Endothelial cell (in vitro differentiated cells): ENCODE data around the gene DMD. TPM values are rescaled to one million over a fixed set of nuclear protein-coding genes. Genes with fewer than 3 reads are reported as not detected.

ENCODE experiments used
- DNase-seq: peaks from one replicate; pipeline ENCODE4 v3.0.0; 2021; ENCODE audit warnings: low spot score
- H3K27ac Mint-ChIP-seq: one replicate; pipeline ENCODE4 v1.8.0; 2021; ENCODE audit warnings: mixed read lengths, inconsistent platforms; ENCODE audit not compliant: unreplicated experiment
- H3K27me3 Mint-ChIP-seq: one replicate; pipeline ENCODE4 v1.8.0; 2021; ENCODE audit warnings: mild to moderate bottlenecking, moderate library complexity, mixed read lengths, inconsistent platforms; ENCODE audit not compliant: unreplicated experiment
- H3K36me3 Mint-ChIP-seq: one replicate; pipeline ENCODE4 v1.8.0; 2021; ENCODE audit warnings: mild to moderate bottlenecking, low read depth, mixed read lengths, inconsistent platforms; ENCODE audit not compliant: unreplicated experiment
- H3K4me1 Mint-ChIP-seq: one replicate; pipeline ENCODE4 v1.8.0; 2021; ENCODE audit warnings: mild to moderate bottlenecking, mixed read lengths, inconsistent platforms; ENCODE audit not compliant: unreplicated experiment
- H3K4me3 Mint-ChIP-seq: one replicate; pipeline ENCODE4 v1.8.0; 2021; ENCODE audit warnings: mild to moderate bottlenecking, mixed read lengths, inconsistent platforms; ENCODE audit not compliant: unreplicated experiment
- H3K9me3 Mint-ChIP-seq: one replicate; pipeline ENCODE4 v1.8.0; 2021; ENCODE audit warnings: mixed read lengths, inconsistent platforms; ENCODE audit not compliant: unreplicated experiment
- total RNA-seq: library from RNA; stranded (reverse); fragmentation: NEBNext Ultra II Directional; extraction: Animal tissue kit (Norgen Biotek cat#: 25700); gene quantifications from one replicate; pipeline ENCODE4 v1.2.1, GENCODE V29; 2021; ENCODE audit not compliant: unreplicated experiment
- TF ChIP-seq, protein P1 (sequence below): fragments of 200-600 bp; sonication (generic); IDR thresholded peaks from one replicate; pipeline ENCODE4 v1.5.0; 2021; ENCODE audit warnings: antibody characterized with exemption; ENCODE audit not compliant: unreplicated experiment

The DMD gene
- total RNA-seq, 1 donor from 2014 or later, result 5.5 TPM

DNA sequence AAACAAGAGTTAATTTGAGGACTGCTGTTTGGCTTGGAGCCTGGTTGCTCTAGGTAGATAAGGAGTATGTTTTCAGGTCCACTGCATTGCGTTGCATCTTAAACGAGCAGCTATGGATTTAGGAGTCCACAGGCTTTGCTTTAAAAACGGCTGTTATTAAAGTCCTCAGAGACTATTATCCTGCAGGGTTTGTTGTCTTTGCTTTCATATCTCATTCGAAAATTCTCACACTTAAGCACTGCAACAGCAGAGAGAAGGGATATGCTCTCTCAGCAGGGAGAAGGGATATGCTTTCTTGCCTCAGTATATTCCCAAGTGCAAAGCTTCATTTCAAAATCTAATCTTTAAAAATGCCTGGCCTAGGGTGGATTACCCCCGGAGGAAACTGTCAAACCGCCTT lies 1694.8 kb downstream of the DMD start:
- Mint-ChIP-seq H3K4me1 (peaks cover 2% of the 10 kb centered on the region), H3K27ac (no peak overlapping the region), H3K27me3 (no peaks in the 10 kb centered on the region), H3K36me3 (no peaks in the 10 kb centered on the region), H3K4me3 (no peak overlapping the region), H3K9me3 (no peaks in the 10 kb centered on the region)
- DNase-seq, result no peak
- TF ChIP-seq, protein P1, sequence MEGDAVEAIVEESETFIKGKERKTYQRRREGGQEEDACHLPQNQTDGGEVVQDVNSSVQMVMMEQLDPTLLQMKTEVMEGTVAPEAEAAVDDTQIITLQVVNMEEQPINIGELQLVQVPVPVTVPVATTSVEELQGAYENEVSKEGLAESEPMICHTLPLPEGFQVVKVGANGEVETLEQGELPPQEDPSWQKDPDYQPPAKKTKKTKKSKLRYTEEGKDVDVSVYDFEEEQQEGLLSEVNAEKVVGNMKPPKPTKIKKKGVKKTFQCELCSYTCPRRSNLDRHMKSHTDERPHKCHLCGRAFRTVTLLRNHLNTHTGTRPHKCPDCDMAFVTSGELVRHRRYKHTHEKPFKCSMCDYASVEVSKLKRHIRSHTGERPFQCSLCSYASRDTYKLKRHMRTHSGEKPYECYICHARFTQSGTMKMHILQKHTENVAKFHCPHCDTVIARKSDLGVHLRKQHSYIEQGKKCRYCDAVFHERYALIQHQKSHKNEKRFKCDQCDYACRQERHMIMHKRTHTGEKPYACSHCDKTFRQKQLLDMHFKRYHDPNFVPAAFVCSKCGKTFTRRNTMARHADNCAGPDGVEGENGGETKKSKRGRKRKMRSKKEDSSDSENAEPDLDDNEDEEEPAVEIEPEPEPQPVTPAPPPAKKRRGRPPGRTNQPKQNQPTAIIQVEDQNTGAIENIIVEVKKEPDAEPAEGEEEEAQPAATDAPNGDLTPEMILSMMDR, result no peak

DNA sequence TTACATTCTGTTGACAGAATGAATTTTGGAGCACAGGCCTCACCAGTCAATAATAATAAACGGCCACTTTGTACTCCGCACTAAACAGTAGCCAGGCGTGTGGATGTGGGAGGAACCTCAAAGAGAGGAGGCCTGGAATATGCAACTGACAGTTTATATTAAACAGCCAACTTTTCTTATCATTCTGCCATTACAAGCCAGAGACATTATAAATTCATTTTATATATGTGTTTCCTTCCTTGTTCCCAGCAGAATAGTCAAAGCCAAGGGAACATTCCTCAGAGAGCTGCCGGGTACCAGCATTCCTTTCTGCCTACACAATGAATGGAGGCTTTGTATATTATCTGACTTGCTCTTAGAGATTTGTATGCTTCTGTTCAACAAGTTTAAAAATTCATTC lies 1703.0 kb downstream of the DMD start:
- TF ChIP-seq, protein P1, result no peak
- Mint-ChIP-seq H3K27ac (no peak overlapping the region), H3K4me3 (no peak overlapping the region), H3K4me1 (no peaks in the 10 kb centered on the region), H3K9me3 (no peaks in the 10 kb centered on the region), H3K36me3 (no peaks in the 10 kb centered on the region), H3K27me3 (no peaks in the 10 kb centered on the region)
- no peak for DNase-seq

DNA sequence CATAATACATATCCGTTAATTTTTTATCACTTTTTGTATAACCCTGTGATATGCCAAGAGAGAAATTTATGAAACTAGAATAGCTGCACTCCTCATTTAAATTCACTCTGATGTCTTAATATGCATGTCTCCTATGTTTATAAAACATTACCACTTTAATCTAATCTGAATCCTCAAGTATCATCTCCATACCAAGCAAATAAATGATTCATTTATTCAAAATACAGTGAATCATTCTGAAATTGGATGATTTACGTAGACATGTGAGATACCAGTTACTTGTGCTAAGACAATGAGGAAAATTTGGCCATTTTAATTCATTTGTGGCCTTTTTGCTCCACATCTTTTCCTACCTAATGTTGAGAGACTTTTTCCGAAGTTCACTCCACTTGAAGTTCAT lies 1704.4 kb downstream of the DMD start:
- TF ChIP-seq, protein P1, result no peak
- no peak overlapping the region for H3K27ac Mint-ChIP-seq
- H3K4me3 Mint-ChIP-seq, result no peak overlapping the region
- no peaks in the 10 kb centered on the region for H3K9me3 Mint-ChIP-seq
- no peaks in the 10 kb centered on the region for H3K36me3 Mint-ChIP-seq
- no peaks in the 10 kb centered on the region for H3K4me1 Mint-ChIP-seq
- no peak for DNase-seq
- no peaks in the 10 kb centered on the region for H3K27me3 Mint-ChIP-seq

DNA sequence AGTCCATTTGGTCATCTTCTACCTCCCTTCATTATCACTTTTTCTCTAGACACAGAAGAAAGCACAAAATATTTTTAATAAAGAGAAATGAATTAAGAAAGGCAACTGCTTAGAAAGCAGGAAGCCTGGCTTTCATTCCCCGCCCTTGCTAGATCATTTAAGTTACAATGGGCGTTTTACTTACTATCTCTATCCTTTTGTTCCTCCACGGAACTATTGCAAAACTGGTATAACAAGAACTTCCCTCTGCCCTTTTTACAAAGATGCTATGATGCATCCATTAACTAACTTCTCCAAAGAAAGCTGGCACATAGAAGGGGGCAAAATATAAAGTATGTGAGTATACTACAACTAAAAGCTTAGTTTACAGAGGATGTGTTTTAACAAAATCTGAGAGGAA lies 1705.0 kb downstream of the DMD start:
- no peak for DNase-seq
- no peak overlapping the region for H3K4me3 Mint-ChIP-seq
- TF ChIP-seq, protein P1, result no peak
- H3K36me3 Mint-ChIP-seq, result no peaks in the 10 kb centered on the region
- H3K27me3 Mint-ChIP-seq, result no peaks in the 10 kb centered on the region
- H3K4me1 Mint-ChIP-seq, result no peaks in the 10 kb centered on the region
- no peaks in the 10 kb centered on the region for H3K9me3 Mint-ChIP-seq
- H3K27ac Mint-ChIP-seq, result no peak overlapping the region

DNA sequence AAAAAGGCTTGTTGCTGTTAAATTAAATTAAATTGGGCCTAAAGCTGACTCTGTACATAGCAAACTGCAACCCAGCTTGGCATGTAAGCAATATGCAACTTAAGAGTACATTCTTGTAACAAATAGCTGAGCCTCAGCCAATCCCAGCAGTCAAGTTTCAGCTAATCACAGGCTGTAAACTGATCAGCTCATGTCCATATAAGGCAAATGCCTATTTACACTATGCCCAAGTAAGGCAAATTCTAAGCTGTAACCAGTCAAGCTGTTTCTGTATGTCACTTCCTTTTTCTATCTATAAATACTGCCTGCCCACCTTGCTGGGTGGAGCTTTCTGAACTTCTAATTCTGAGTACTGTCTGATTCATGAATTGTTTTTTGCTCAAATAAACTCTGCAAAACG lies 1710.4 kb downstream of the DMD start:
- TF ChIP-seq, protein P1, result no peak
- Mint-ChIP-seq H3K27ac (no peak overlapping the region), H3K9me3 (no peaks in the 10 kb centered on the region), H3K4me1 (peaks cover 3% of the 10 kb centered on the region), H3K4me3 (no peak overlapping the region), H3K36me3 (no peaks in the 10 kb centered on the region), H3K27me3 (no peaks in the 10 kb centered on the region)
- DNase-seq, result no peak
